Daoy (cell line): ENCODE data around the gene ABCG4. TPM values are rescaled to one million over a fixed set of nuclear protein-coding genes. Genes with fewer than 3 reads are reported as not detected.
"Not testable (repeated sequence)": the region's sequence is repeated elsewhere in the genome, so short reads cannot be mapped to it uniquely, and the experiment has no call there.

ENCODE experiments used
- DNase-seq: peaks from one replicate; pipeline ENCODE4 v3.0.0-alpha.2; 2015; ENCODE audit warnings: low read depth
- total RNA-seq: library from RNA; depleted of rRNA; stranded (reverse); fragments of >200 nt; shearing (Covaris generic); gene quantifications from 2 replicates; pipeline ENCODE4 v1.2.3, GENCODE V29; 2014

Gene ABCG4
- total RNA-seq, 1 experiment from 2014 or later: not detected

GRCh38 chr11:119153049-119153818 lies 4.4 kb downstream of the ABCG4 start:
- DNase-seq: no peak

GRCh38 chr11:119154178-119154577 lies 5.3 kb downstream of the ABCG4 start:
- no peak for DNase-seq

- DNase-seq: peak; percentile 19
Observed at GRCh38 chr11:119155733-119156492, 7.1 kb downstream of the ABCG4 start.

GRCh38 chr11:119156496-119156895 lies 7.6 kb downstream of the ABCG4 start:
- no peak for DNase-seq

- no peak for DNase-seq
Observed at GRCh38 chr11:119157063-119157462, 8.2 kb downstream of the ABCG4 start.

- no peak for DNase-seq
Observed at GRCh38 chr11:119158467-119158866, 9.6 kb downstream of the ABCG4 start.

GRCh38 chr11:119160151-119160550 lies 11.3 kb downstream of the ABCG4 start:
- no peak for DNase-seq

GRCh38 chr11:119161871-119162270 lies 13.0 kb downstream of the ABCG4 start:
- DNase-seq: no peak

GRCh38 chr11:119166368-119167076 lies 17.7 kb downstream of the ABCG4 start:
- DNase-seq: peak; percentile 72

GRCh38 chr11:119167077-119167458 lies 18.2 kb downstream of the ABCG4 start:
- not testable (repeated sequence) for DNase-seq

- DNase-seq: peak; percentile 23
Observed at GRCh38 chr11:119167933-119168332, 19.1 kb downstream of the ABCG4 start.

- DNase-seq: peak; percentile 86
Observed at GRCh38 chr11:119168471-119169281, 19.8 kb downstream of the ABCG4 start, which contains the start of gene NLRX1. TSS of gene NLRX1 (plus strand) at chr11:119168725. CDS start at chr11:119171404, 2,679 bp downstream.

- DNase-seq: peak; percentile 51
Observed at GRCh38 chr11:119169282-119169719, 20.4 kb downstream of the ABCG4 start.

GRCh38 chr11:119172513-119172912 lies 23.7 kb downstream of the ABCG4 start:
- no peak for DNase-seq

GRCh38 chr11:119173453-119173852 lies 24.6 kb downstream of the ABCG4 start:
- no peak for DNase-seq

GRCh38 chr11:119175493-119176077 lies 26.7 kb downstream of the ABCG4 start:
- DNase-seq: peak; percentile 37

- no peak for DNase-seq
Observed at GRCh38 chr11:119178166-119178680, 29.4 kb downstream of the ABCG4 start.

- DNase-seq: no peak
Observed at GRCh38 chr11:119179342-119179741, 30.5 kb downstream of the ABCG4 start.

GRCh38 chr11:119179983-119180382 lies 31.1 kb downstream of the ABCG4 start:
- DNase-seq: no peak
